Breast epithelium (tissue), 3 donors: ENCODE data around the gene POLN.

Source experiments
- POLR2A ChIP-seq: fragments of 450-650 bp; IDR thresholded peaks from one replicate; pipeline ENCODE4 v1.6.1; 2016; ENCODE audit warnings: antibody characterized with exemption, mild to moderate bottlenecking, moderate library complexity
- TF ChIP-seq, protein P1 (sequence below), 3 donors: fragments of 450-650 bp; IDR thresholded peaks; one replicate each; pipeline ENCODE4 v1.5.1; 2016 to 2017; ENCODE audit warnings: antibody characterized with exemption in 3 of 3, mild to moderate bottlenecking in 3 of 3, moderate library complexity in 3 of 3

DNA sequence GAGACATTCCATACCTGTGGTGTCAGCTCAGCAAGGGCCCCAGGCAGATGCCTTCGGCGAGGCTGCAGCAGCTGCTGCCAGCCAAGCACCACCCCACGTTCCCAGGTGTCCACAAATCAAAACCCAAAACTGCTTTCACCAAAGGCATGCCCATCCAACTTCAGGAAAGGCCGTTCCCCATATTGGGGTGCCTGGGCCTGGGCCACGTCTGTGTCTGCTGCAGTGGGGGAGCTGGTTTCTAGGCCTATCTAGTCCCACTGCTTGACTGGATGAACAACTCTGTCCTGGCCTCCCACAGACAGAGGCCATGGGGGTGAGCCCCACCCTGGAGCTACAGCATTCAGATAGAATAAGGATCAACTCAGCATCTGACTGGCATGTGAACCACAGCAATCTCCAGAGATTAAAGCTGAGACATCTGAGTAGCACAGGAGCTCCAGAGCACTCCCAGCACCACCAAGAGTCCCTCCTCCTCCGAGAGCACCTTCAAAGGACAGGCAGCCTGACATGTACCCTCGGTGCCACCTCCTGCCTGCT lies 145.8 kb downstream of the POLN start:
- TF ChIP-seq POLR2A: no peak
- TF ChIP-seq, protein P1, sequence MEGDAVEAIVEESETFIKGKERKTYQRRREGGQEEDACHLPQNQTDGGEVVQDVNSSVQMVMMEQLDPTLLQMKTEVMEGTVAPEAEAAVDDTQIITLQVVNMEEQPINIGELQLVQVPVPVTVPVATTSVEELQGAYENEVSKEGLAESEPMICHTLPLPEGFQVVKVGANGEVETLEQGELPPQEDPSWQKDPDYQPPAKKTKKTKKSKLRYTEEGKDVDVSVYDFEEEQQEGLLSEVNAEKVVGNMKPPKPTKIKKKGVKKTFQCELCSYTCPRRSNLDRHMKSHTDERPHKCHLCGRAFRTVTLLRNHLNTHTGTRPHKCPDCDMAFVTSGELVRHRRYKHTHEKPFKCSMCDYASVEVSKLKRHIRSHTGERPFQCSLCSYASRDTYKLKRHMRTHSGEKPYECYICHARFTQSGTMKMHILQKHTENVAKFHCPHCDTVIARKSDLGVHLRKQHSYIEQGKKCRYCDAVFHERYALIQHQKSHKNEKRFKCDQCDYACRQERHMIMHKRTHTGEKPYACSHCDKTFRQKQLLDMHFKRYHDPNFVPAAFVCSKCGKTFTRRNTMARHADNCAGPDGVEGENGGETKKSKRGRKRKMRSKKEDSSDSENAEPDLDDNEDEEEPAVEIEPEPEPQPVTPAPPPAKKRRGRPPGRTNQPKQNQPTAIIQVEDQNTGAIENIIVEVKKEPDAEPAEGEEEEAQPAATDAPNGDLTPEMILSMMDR (IDR thresholded peaks at IDR 0.05): no peak
